H1 (cell line): Measurements from ENCODE around the gene NOXRED1. TPM values are rescaled to one million over a fixed set of nuclear protein-coding genes. Genes with fewer than 3 reads are reported as not detected.

Source experiments
- CTCF ChIA-PET: fragments of 300-600 bp; sonication (Branson Sonifier 250); formaldehyde crosslinking; loops from one replicate; lab custom pipeline; 2021; ENCODE audit not compliant: partially characterized antibody; lab: Charles Lee
- POLR2A ChIA-PET: fragments of 300-600 bp; sonication (Branson Sonifier 250); formaldehyde crosslinking; loops from one replicate; lab custom pipeline; 2021; ENCODE audit warnings: inconsistent platforms; ENCODE audit not compliant: partially characterized antibody; lab: Charles Lee
- DNase-seq, 2 experiments: peaks; one replicate each; pipeline versions ENCODE4 v3.0.0 to v3.0.0-alpha.2; 2010 to 2022; ENCODE audit warnings: low spot score in 2 of 2, low read depth in 1 of 2, mixed read lengths in 1 of 2
- FAIRE-seq: peaks from 2 replicates; lab custom pipeline; 2011; peaks lifted over from hg19 to GRCh38; lab: Jason Lieb, UNC
- H2AFZ ChIP-seq: 2 replicates; pipeline ENCODE4 v1.8.1; 2012; ENCODE audit warnings: low read length, inconsistent platforms
- H2AK5ac ChIP-seq: 2 replicates; pipeline ENCODE4 v1.6.1; 2013; ENCODE audit warnings: low read depth, low read length
- H2BK120ac ChIP-seq: replicated peaks from 2 replicates; pipeline ENCODE3; 2013; ENCODE audit warnings: low read depth, low read length, inconsistent platforms
- H2BK12ac ChIP-seq: 2 replicates; pipeline ENCODE4 v1.6.1; 2013; ENCODE audit warnings: low read depth, low read length
- H2BK15ac ChIP-seq: 2 replicates; pipeline ENCODE4 v1.6.1; 2013; ENCODE audit warnings: low read length
- H2BK20ac ChIP-seq: 2 replicates; pipeline ENCODE4 v1.6.1; 2013; ENCODE audit warnings: low read length
- H2BK5ac ChIP-seq: 2 replicates; pipeline ENCODE4 v1.6.1; 2013; ENCODE audit warnings: low read depth, low read length
- H3K14ac ChIP-seq: 2 replicates; pipeline ENCODE4 v1.6.1; 2013; ENCODE audit warnings: inconsistent platforms; ENCODE audit not compliant: insufficient read length
- H3K18ac ChIP-seq: 2 replicates; pipeline ENCODE4 v1.6.1; 2013; ENCODE audit warnings: low read length; ENCODE audit errors: extremely low read depth
- H3K23ac ChIP-seq: 2 replicates; pipeline ENCODE4 v1.6.1; 2013; ENCODE audit warnings: inconsistent platforms; ENCODE audit not compliant: insufficient read length
- H3K23me2 ChIP-seq: 2 replicates; pipeline ENCODE4 v1.6.1; 2013; ENCODE audit warnings: low read depth, low read length
- H3K27ac ChIP-seq: 2 replicates; pipeline ENCODE4 v1.6.1; 2011; ENCODE audit warnings: low read depth, low read length, inconsistent platforms
- H3K27me3 ChIP-seq, 4 experiments: replicated peaks in 1 of 4; 1 replicate in 1 of 4; 2 replicates in 3 of 4; pipeline versions ENCODE4 v1.6.1 to v1.8.1; 2011 to 2013; ENCODE audit warnings: low read length in 3 of 4, mild to moderate bottlenecking in 3 of 4, inconsistent platforms in 2 of 4, mixed read lengths in 2 of 4, moderate library complexity in 1 of 4; ENCODE audit not compliant: control insufficient read depth in 3 of 4, insufficient read depth in 3 of 4; ENCODE audit errors: extremely low read depth in 1 of 4
- H3K36me3 ChIP-seq, 4 experiments: 2 replicates each; pipeline versions ENCODE4 v1.6.1 to v1.8.1; 2011 to 2013; ENCODE audit warnings: mild to moderate bottlenecking in 4 of 4, low read length in 3 of 4, moderate library complexity in 2 of 4, control low read depth in 1 of 4, inconsistent platforms in 1 of 4; ENCODE audit not compliant: insufficient read depth in 4 of 4, control insufficient read depth in 2 of 4
- H3K4ac ChIP-seq: replicated peaks from 2 replicates; pipeline ENCODE3; 2013; ENCODE audit warnings: low read length, low read depth, mixed read lengths, inconsistent platforms; ENCODE audit not compliant: insufficient read length
- H3K4me1 ChIP-seq, 4 experiments: replicated peaks in 1 of 4; 1 replicate in 1 of 4; 2 replicates in 3 of 4; pipeline versions ENCODE4 v1.6.1 to v1.8.1; 2011 to 2013; ENCODE audit warnings: low read length in 3 of 4, inconsistent platforms in 2 of 4, mixed read lengths in 1 of 4; ENCODE audit not compliant: insufficient read depth in 4 of 4, control insufficient read depth in 3 of 4
- H3K4me2 ChIP-seq, 2 experiments: 2 replicates each; pipeline versions ENCODE4 v1.6.1 to v1.8.1; 2011 to 2013; ENCODE audit warnings: low read depth in 2 of 2, low read length in 2 of 2, control low read depth in 1 of 2, inconsistent platforms in 1 of 2, mild to moderate bottlenecking in 1 of 2; ENCODE audit not compliant: insufficient read depth in 1 of 2
- H3K4me3 ChIP-seq, 4 experiments: fragments of 200-600, 300-600 bp in 1 of 4; sonication (generic), shearing (Covaris generic), sonication (Bioruptor Twin) in 1 of 4; 2 replicates each; pipeline versions ENCODE4 v1.5.1 to v1.8.1; 2011 to 2016; ENCODE audit warnings: low read length in 4 of 4, low read depth in 3 of 4, control low read depth in 2 of 4, inconsistent platforms in 2 of 4, mild to moderate bottlenecking in 2 of 4, mixed read lengths in 1 of 4, moderate library complexity in 1 of 4; ENCODE audit not compliant: insufficient read depth in 2 of 4; ENCODE audit errors: extremely low read depth in 1 of 4
- H3K56ac ChIP-seq: replicated peaks from 2 replicates; pipeline ENCODE3; 2013; ENCODE audit warnings: low read depth, mild to moderate bottlenecking, mixed read lengths, low read length, inconsistent platforms; ENCODE audit not compliant: insufficient read length
- H3K79me1 ChIP-seq: 2 replicates; pipeline ENCODE4 v1.6.1; 2013; ENCODE audit warnings: low read depth, low read length, control low read depth
- H3K79me2 ChIP-seq, 2 experiments: 2 replicates each; pipeline versions ENCODE4 v1.6.1 to v1.8.1; 2012 to 2013; ENCODE audit warnings: low read length in 2 of 2, mild to moderate bottlenecking in 2 of 2, inconsistent platforms in 1 of 2; ENCODE audit not compliant: insufficient read depth in 2 of 2, control insufficient read depth in 1 of 2
- H3K9ac ChIP-seq, 4 experiments: replicated peaks in 1 of 4; 1 replicate in 1 of 4; 2 replicates in 3 of 4; pipeline versions ENCODE4 v1.6.1 to v1.8.1; 2011 to 2013; ENCODE audit warnings: low read depth in 3 of 4, low read length in 3 of 4, control low read depth in 2 of 4, mild to moderate bottlenecking in 2 of 4, moderate library complexity in 2 of 4, inconsistent platforms in 1 of 4; ENCODE audit errors: extremely low read depth in 1 of 4
- H3K9me3 ChIP-seq, 2 experiments: 2 replicates each; pipeline versions ENCODE4 v1.6.1 to v1.8.1; 2012 to 2013; ENCODE audit warnings: mild to moderate bottlenecking in 2 of 2, moderate library complexity in 2 of 2, control low read depth in 1 of 2, inconsistent platforms in 1 of 2, low read depth in 1 of 2, low read length in 1 of 2, mixed read lengths in 1 of 2; ENCODE audit not compliant: insufficient read depth in 2 of 2
- H4K20me1 ChIP-seq, 2 experiments: replicated peaks in 1 of 2; 2 replicates each; pipeline versions ENCODE3 to v1.8.1; 2011 to 2013; ENCODE audit warnings: inconsistent platforms in 2 of 2, low read length in 2 of 2, mild to moderate bottlenecking in 1 of 2; ENCODE audit not compliant: insufficient read depth in 2 of 2, control insufficient read depth in 1 of 2
- H4K5ac ChIP-seq: 2 replicates; pipeline ENCODE4 v1.6.1; 2013; ENCODE audit warnings: low read length, low read depth, mixed read lengths, inconsistent platforms; ENCODE audit not compliant: insufficient read length
- H4K8ac ChIP-seq: 2 replicates; pipeline ENCODE4 v1.8.0; 2013; ENCODE audit warnings: mild to moderate bottlenecking, moderate library complexity, low read length, inconsistent platforms; ENCODE audit not compliant: insufficient read depth; ENCODE audit errors: extremely low read depth
- H4K91ac ChIP-seq: replicated peaks from 2 replicates; pipeline ENCODE3; 2013; ENCODE audit warnings: low read length, mixed read lengths, inconsistent platforms; ENCODE audit not compliant: insufficient read length
- CEBPB ChIP-seq: IDR thresholded peaks from 2 replicates; pipeline ENCODE4 v1.6.1; 2012; ENCODE audit warnings: low read depth, low read length
- EGR1 ChIP-seq: IDR thresholded peaks from 2 replicates; pipeline ENCODE4 v1.6.1; 2011; ENCODE audit warnings: low read depth, low read length, borderline replicate concordance
- GTF2F1 ChIP-seq: IDR thresholded peaks from 2 replicates; pipeline ENCODE4 v1.6.1; 2012; ENCODE audit warnings: low read depth, low read length, improper control_type of control experiment, borderline replicate concordance
- HDAC2 ChIP-seq, 2 experiments: fragments of 300-600 bp in 1 of 2; sonication (generic) in 1 of 2; IDR thresholded peaks; 2 replicates each; pipeline ENCODE4 v1.6.1; 2011 to 2012; ENCODE audit warnings: low read depth in 2 of 2, low read length in 2 of 2, mild to moderate bottlenecking in 2 of 2, moderate library complexity in 2 of 2, borderline replicate concordance in 1 of 2, inconsistent platforms in 1 of 2
- KDM4A ChIP-seq: IDR thresholded peaks from one replicate; pipeline ENCODE4 v1.7.1; 2012; ENCODE audit warnings: low read depth, mild to moderate bottlenecking, moderate library complexity, low read length, inconsistent platforms; ENCODE audit not compliant: severe bottlenecking
- MAX ChIP-seq: IDR thresholded peaks from 2 replicates; pipeline ENCODE4 v1.6.1; 2012; ENCODE audit warnings: inconsistent platforms
- NANOG ChIP-seq: IDR thresholded peaks from 2 replicates; pipeline ENCODE4 v1.6.1; 2011; ENCODE audit warnings: low read length, low read depth, mild to moderate bottlenecking, inconsistent platforms; ENCODE audit not compliant: insufficient read depth, poor library complexity, severe bottlenecking
- PHF8 ChIP-seq: fragments of 200-600 bp; sonication (generic); conservative IDR thresholded peaks from 2 replicates; pipeline ENCODE4 v1.7.1; 2012; ENCODE audit warnings: low read depth, mild to moderate bottlenecking, inconsistent platforms, low read length, moderate library complexity
- SIN3A ChIP-seq, 2 experiments: IDR thresholded peaks in 1 of 2; conservative IDR thresholded peaks in 1 of 2; 2 replicates each; pipeline ENCODE4 v1.6.1; 2011 to 2012; ENCODE audit warnings: low read length in 2 of 2, improper control_type of control experiment in 1 of 2, low read depth in 1 of 2, mild to moderate bottlenecking in 1 of 2
- WGBS, 2 experiments: shearing (Covaris generic) in 1 of 2; methylation state at CpG; one replicate each; pipeline versions ENCODE4 v1.1.6 to v1.1.7; 2013 to 2015; ENCODE audit warnings: low lambda C conversion rate in 2 of 2, mixed read lengths in 2 of 2, inconsistent platforms in 1 of 2, low coverage in 1 of 2, missing lambda C conversion rate in 1 of 2; ENCODE audit not compliant: insufficient replicate concordance in 2 of 2, insufficient coverage in 1 of 2, insufficient read length in 1 of 2; ENCODE audit errors: extremely low coverage in 1 of 2, missing lambda C conversion rate in 1 of 2; 5-methylcytosine and 5-hydroxymethylcytosine counted together
- polyA plus RNA-seq, 7 experiments: library from polyadenylated mRNA; depleted of rRNA in 3 of 7; stranded (reverse) in 5 of 7; unstranded in 2 of 7; fragments of >200 nt in 5 of 7; fragments of 200-250 nt in 2 of 7; gene quantifications; 1 replicate in 5 of 7; 2 replicates in 1 of 7; 4 replicates in 1 of 7; pipeline versions ENCODE4 v1.2.1 to v1.2.3, GENCODE V29; 2011 to 2013; ENCODE audit warnings: missing spikeins in 2 of 7, mixed read lengths in 2 of 7
- total RNA-seq: library from RNA; stranded (reverse); fragmentation: NEBNext Ultra II Directional; extraction: Animal tissue kit (Norgen Biotek cat#: 25700); gene quantifications from 2 replicates; pipeline ENCODE4 v1.2.1, GENCODE V29; 2021

The NOXRED1 gene
- total and polyA plus RNA-seq, 2 of the 8 experiments (the other 6 are each of a cell fraction or from before 2014, with no cell fraction given), result 0.23 to 0.48 TPM

GRCh38 chr14:77458249-77458950 lies 35.1 kb upstream of the NOXRED1 start:
- DNase-seq (no peak), FAIRE-seq (no peak)
- Histone ChIP-seq H3K18ac (no peak overlapping the region), H2BK5ac (peak overlapping the region; percentile 99), H3K4ac (peak overlapping the region; percentile 4), H3K9me3 (no peaks in the 10 kb centered on the region), H3K4me2 (peak overlapping the region; percentile 72 to 87), H3K36me3 (peaks cover 20 to 40% (median 30%) of the 10 kb centered on the region in 4 experiments), H4K8ac (peak overlapping the region; percentile 84; the same call in 1 of the 2 replicates), H3K79me2 (peaks cover 10 to 35% of the 10 kb centered on the region in 2 experiments), H4K5ac (peak overlapping the region; percentile 81), H2AFZ (peak overlapping the region; percentile 43; the same call in 1 of the 2 replicates), H3K56ac (peak overlapping the region; percentile 70), H3K4me3 (peak overlapping the region; percentile 90 to 98 (median 92)), H3K27ac (peak overlapping the region; percentile 97), H3K9ac (peak overlapping the region; percentile 51 to 94 (median 88)), H3K79me1 (no peaks in the 10 kb centered on the region; the same call in 1 of the 2 replicates), H2BK12ac (no peak overlapping the region), H2AK5ac (no peak overlapping the region), H2BK20ac (no peak overlapping the region), H4K20me1 (peaks cover 7 to 9% of the 10 kb centered on the region in 2 experiments), H3K14ac (no peak overlapping the region), H3K23ac (no peak overlapping the region), H3K27me3 (no peaks in the 10 kb centered on the region), H3K23me2 (0 out of 2 replicates have a peak, but pooled peaks cover 3% of the 10 kb centered on the region), H2BK120ac (no peak overlapping the region), H2BK15ac (no peak overlapping the region), H4K91ac (no peak overlapping the region), H3K4me1 (peaks cover 0 to 3% (median 1%) of the 10 kb centered on the region in 4 experiments; a peak in 3 of 7 replicates)
- POLR2A ChIA-PET, result interaction anchor here (0.6 to 2.3 kb wide), 13 partner anchors 11 to 142 kb away, joined by 3 to 7 read pairs (median 3); partner anchors contain the start of genes GSTZ1 and POMT2
- CTCF ChIA-PET, result interaction anchor here (0.5 to 4.9 kb wide), 32 partner anchors 10 to 378 kb away, joined by 3 to 54 read pairs (median 6); partner anchors contain the start of genes ISM2, SAMD15 and TMED8
- WGBS, 2 experiments, result 2% methylated on average over 27 of the region's 29 CpGs; no CpG with 5 or more reads in 1 of the 2 experiments
- TF ChIP-seq MAX (peak; percentile 71; the same call in 1 of the 2 replicates), HDAC2 (IDR thresholded peaks at IDR 0.05; ENCODE audit: borderline replicate concordance in 1 of 2, low read depth in 2 of 2, low read length in 2 of 2) (peak in 1 of 2 experiments; percentile 68; a peak in 1 of 4 replicates), KDM4A (peak; percentile 26), CEBPB (no peak), PHF8 (no peak), EGR1 (no peak), GTF2F1 (no peak), NANOG (no peak), SIN3A (conservative IDR thresholded peaks at IDR 0.05 in 1 of 2, IDR thresholded peaks at IDR 0.05 in 1 of 2; ENCODE audit: low read depth in 1 of 2, low read length in 2 of 2) (peak; percentile 26 to 71; a peak in 2 of 4 replicates)
